Measurements from ENCODE around the gene C2orf68. TPM values are rescaled to one million over a fixed set of nuclear protein-coding genes. Genes with fewer than 3 reads are reported as not detected.

C2orf68 gene
- total and polyA plus RNA-seq, 2 donors (not counting 1 experiment from before 2014, with no cell fraction given), result 30.5 to 82.4 TPM

DNA sequence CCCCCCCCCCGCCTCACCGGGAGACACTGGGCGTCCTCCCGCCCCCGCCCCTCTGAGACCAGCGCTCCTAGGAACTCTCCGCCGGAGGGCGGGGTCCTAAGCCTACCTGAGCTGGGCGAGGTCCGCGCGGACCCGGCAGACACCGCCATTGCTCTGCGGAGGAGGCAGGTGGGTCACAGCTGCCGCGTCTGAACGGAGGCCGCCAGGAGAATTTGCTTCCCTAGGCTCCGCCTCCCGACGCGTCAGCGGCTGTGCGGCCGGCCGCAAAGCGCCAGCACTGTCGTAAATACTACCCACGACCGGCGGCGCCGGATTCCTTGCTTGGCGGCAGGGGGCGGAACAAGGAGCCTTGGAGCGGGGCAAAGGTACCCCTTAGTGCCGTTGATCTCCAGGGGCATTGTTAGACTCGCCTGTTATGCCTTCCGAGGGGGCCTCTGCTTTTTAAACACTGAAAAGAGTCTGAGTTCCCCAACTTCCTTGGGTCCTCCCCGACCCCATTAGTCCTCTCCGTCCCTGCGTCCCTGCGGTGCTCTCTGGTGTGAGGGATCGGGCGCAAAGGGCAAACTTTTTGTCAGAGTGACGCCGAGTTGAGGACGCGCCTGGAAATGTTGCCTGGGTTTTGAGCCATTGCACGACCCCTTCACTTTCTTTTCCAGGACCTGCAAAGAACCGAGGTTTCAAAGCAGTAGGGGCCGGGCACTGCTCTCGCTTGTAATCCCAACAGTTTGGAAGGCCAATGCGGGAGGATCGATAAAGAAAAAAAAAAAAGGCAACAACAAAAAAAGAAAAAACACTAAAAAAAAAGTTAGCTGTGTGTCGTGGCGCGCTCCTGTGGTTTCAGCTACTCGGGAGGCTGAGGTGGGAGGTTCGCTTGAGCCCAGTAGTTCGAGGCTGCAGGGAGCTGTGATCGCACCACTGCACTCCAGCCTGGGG lies 50.3 kb downstream of the C2orf68 start, which contains the start of gene GGCX:
TSS of gene GGCX (minus strand) at position 214 of the 933 bp plus-strand sequence. CDS start at position 149, 65 bp downstream.
- Mint-ChIP-seq H3K27me3 (no peaks in the 10 kb centered on the region), H3K27ac (peak within 1 kb of the TSS; percentile 99), H3K4me3 (peak within 1 kb of the TSS; percentile 99), H3K9me3 (ENCODE audit: insufficient read depth) (no peaks in the 10 kb centered on the region), H3K4me1 (peaks cover 30% of the 10 kb centered on the region)
- intact Hi-C loops (cut with micrococcal nuclease), result loop anchor here (1.0 to 2.0 kb wide), 7 partner anchors 16 to 207 kb away; partner anchors contain the start of genes ELMOD3, MAT2A, RETSAT and RNF181
- WGBS (ENCODE audit: insufficient coverage), result 2% methylated on average over 55 of the region's 64 CpGs
- ChIA-PET CTCF (interaction anchor here (1.0 to 3.5 kb wide), 7 partner anchors 11 to 170 kb away, joined by 3 to 31 read pairs (median 4); no protein-coding TSS in a partner anchor), POLR2A (interaction anchor here (0.6 to 2.7 kb wide), 17 partner anchors 16 to 637 kb away, joined by 3 to 19 read pairs (median 4); partner anchors contain the start of genes MAT2A, SH2D6, TGOLN2 and TMEM150A)
- Histone ChIP-seq H3K4me1 (ENCODE audit: control insufficient read depth in 2 of 2, insufficient read depth in 2 of 2, low read length in 2 of 2) (peaks cover 20 to 28% of the 10 kb centered on the region in 2 donors), H3K36me3 (replicated peaks in 1 of 2; ENCODE audit: control extremely low read depth in 1 of 2, control insufficient read depth in 1 of 2, extremely low read depth in 1 of 2, insufficient read depth in 2 of 2, low read length in 1 of 2) (peaks cover 0 to 21% of the 10 kb centered on the region in 2 experiments), H3K27me3 (replicated peaks in 1 of 4; ENCODE audit: control extremely low read depth in 1 of 4, control insufficient read depth in 3 of 4, insufficient read depth in 4 of 4, low read length in 3 of 4) (no peaks in the 10 kb centered on the region), H3K9ac (ENCODE audit: low read length) (peak within 1 kb of the TSS; percentile 97), H4K20me1 (ENCODE audit: control insufficient read depth, insufficient read depth, low read length, poor library complexity, severe bottlenecking) (peaks cover 4% of the 10 kb centered on the region), H3K27ac (ENCODE audit: low read length in 2 of 2) (peak within 1 kb of the TSS; percentile 73 to 90), H3K79me2 (ENCODE audit: control insufficient read depth, insufficient read depth, low read length) (peaks cover 49% of the 10 kb centered on the region), H3K4me3 (ENCODE audit: control extremely low read depth in 1 of 5, extremely low read depth in 1 of 5, insufficient read depth in 1 of 5, low read depth in 2 of 5, low read length in 4 of 5) (peak within 1 kb of the TSS; percentile 60 to 96 (median 88)), H3K9me3 (ENCODE audit: control extremely low read depth in 1 of 3, control insufficient read depth in 2 of 3, insufficient read depth in 1 of 3, low read length in 2 of 3) (no peaks in the 10 kb centered on the region), H2AFZ (ENCODE audit: insufficient read depth, low read depth, low read length, poor library complexity, severe bottlenecking) (peak within 1 kb of the TSS; percentile 97), H3K4me2 (replicated peaks; ENCODE audit: low read depth, low read length, poor library complexity, severe bottlenecking) (peak within 1 kb of the TSS; percentile 89)
- DNase-seq, result peak; percentile 96
- no peak for TF ChIP-seq EZH2 (IDR thresholded peaks at IDR 0.05; ENCODE audit: borderline replicate concordance, insufficient read depth, low read depth, low read length, poor library complexity, severe bottlenecking)
- TF ChIP-seq, protein P1, sequence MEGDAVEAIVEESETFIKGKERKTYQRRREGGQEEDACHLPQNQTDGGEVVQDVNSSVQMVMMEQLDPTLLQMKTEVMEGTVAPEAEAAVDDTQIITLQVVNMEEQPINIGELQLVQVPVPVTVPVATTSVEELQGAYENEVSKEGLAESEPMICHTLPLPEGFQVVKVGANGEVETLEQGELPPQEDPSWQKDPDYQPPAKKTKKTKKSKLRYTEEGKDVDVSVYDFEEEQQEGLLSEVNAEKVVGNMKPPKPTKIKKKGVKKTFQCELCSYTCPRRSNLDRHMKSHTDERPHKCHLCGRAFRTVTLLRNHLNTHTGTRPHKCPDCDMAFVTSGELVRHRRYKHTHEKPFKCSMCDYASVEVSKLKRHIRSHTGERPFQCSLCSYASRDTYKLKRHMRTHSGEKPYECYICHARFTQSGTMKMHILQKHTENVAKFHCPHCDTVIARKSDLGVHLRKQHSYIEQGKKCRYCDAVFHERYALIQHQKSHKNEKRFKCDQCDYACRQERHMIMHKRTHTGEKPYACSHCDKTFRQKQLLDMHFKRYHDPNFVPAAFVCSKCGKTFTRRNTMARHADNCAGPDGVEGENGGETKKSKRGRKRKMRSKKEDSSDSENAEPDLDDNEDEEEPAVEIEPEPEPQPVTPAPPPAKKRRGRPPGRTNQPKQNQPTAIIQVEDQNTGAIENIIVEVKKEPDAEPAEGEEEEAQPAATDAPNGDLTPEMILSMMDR (IDR thresholded peaks at IDR 0.05), result no peak
- peak; percentile 91 for ATAC-seq (ENCODE audit: low read depth)

All from B cell (primary cell).